Urinary bladder (tissue), 4 donors: ENCODE results near the gene FIBCD1. TPM values are rescaled to one million over a fixed set of nuclear protein-coding genes. Genes with fewer than 3 reads are reported as not detected.

Source experiments
- DNase-seq: peaks from one replicate; pipeline ENCODE4 v3.0.0-alpha.2; 2015; ENCODE audit errors: extremely low spot score
- H3K27ac ChIP-seq: one replicate; pipeline ENCODE4 v1.5.1; 2013; ENCODE audit warnings: low read depth, mild to moderate bottlenecking, moderate library complexity
- H3K36me3 ChIP-seq: one replicate; pipeline ENCODE4 v1.6.1; 2013; ENCODE audit warnings: mild to moderate bottlenecking, moderate library complexity; ENCODE audit not compliant: insufficient read depth
- H3K4me1 ChIP-seq: one replicate; pipeline ENCODE4 v1.6.1; 2013; ENCODE audit warnings: mild to moderate bottlenecking, moderate library complexity; ENCODE audit not compliant: insufficient read depth
- H3K4me3 ChIP-seq: one replicate; pipeline ENCODE4 v1.5.1; 2013; ENCODE audit warnings: low read depth, low read length
- WGBS: extraction: QIAGEN DNeasy Blood & Tissue Kit; methylation state at CpG from one replicate; pipeline ENCODE4 v1.1.7; 2013; 5-methylcytosine and 5-hydroxymethylcytosine counted together
- polyA plus RNA-seq: library from polyadenylated mRNA; stranded (reverse); fragments of 200-250 nt; gene quantifications from one replicate; pipeline ENCODE4 v1.2.3, GENCODE V29; 2013
- total RNA-seq: library from RNA; depleted of rRNA; stranded (reverse); fragments of >200 nt; gene quantifications from one replicate; pipeline ENCODE4 v1.2.3, GENCODE V29; 2014
- donor health status: healthy with polysubstance abuse.
- donor health status: healthy.

FIBCD1 gene
- total and polyA plus RNA-seq, 2 donors, result 0.16 to 2.4 TPM

- no peak overlapping the region for H3K27ac ChIP-seq
Measured at GRCh38 chr9:130895038-130895437, 44.0 kb downstream of the FIBCD1 start.

GRCh38 chr9:130894546-130894945 is 44.5 kb downstream of the FIBCD1 start:
- H3K27ac ChIP-seq, result no peak overlapping the region
- DNase-seq, result no peak
- peaks cover 3% of the 10 kb centered on the region for H3K36me3 ChIP-seq
- no peak overlapping the region for H3K4me3 ChIP-seq
- no peaks in the 10 kb centered on the region for H3K4me1 ChIP-seq
- 60% methylated on average over 7 of the region's 7 CpGs for WGBS

More at GRCh38 chr9:130895038-130895437, 44.0 kb downstream of the FIBCD1 start:
- Histone ChIP-seq H3K36me3 (peaks cover 2% of the 10 kb centered on the region), H3K4me1 (no peaks in the 10 kb centered on the region), H3K4me3 (no peak overlapping the region)
- no peak for DNase-seq
- 62% methylated on average over 9 of the region's 9 CpGs for WGBS

GRCh38 chr9:130893341-130894101 is 45.5 kb downstream of the FIBCD1 start:
- peak; percentile 54 for DNase-seq
- Histone ChIP-seq H3K27ac (peak overlapping the region; percentile 46), H3K4me1 (no peaks in the 10 kb centered on the region), H3K36me3 (peaks cover 3% of the 10 kb centered on the region), H3K4me3 (no peak overlapping the region)
- 69% methylated on average over 34 of the region's 34 CpGs for WGBS

DNA sequence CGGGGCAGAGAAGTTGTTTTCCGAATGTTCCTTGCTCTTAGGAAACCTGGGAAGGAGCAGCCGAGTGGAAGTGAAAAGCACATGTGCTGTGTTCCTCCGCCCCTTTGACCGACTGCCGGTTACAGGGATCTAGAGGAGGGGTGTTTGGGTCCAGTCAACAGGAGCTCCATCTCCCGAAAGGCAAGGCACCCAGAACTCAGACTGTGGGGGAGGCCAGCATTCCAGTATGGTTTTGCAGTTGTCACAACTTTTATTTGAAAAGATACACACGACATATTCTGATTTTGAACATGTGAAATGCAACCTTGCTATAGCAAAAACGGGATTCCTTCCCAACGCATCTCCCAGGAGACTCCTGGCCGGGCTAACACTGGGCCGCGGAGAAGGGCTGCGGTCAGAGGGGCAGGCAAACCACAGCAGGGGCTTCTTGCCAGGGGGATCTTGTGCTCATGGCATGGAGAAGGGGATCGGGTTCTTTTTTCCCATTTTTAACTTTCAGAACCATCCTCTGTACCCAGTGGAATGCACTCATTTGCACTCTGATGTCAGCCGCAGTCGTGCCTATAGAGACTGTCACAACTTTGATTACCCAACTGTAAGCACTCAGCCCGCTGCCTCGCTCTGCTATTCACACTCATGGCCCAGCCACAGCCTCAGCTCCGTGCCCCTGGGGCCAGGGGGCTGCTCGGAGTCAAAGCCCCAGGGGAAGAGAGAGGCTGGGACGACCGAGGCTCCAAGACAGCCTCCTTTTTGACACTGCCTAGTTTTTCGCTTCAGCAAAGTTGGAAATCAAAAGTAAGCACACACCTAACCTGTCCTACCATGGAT is 46.4 kb downstream of the FIBCD1 start:
- 75% methylated on average over 24 of the region's 24 CpGs for WGBS
- Histone ChIP-seq H3K27ac (no peak overlapping the region), H3K36me3 (peaks cover 3% of the 10 kb centered on the region), H3K4me1 (no peaks in the 10 kb centered on the region), H3K4me3 (no peak overlapping the region)
- DNase-seq, result no peak

- no peak overlapping the region for H3K27ac ChIP-seq
- no peak overlapping the region for H3K4me3 ChIP-seq
- 72% methylated on average over 18 of the region's 18 CpGs for WGBS
- H3K4me1 ChIP-seq, result no peaks in the 10 kb centered on the region
- no peak for DNase-seq
- H3K36me3 ChIP-seq, result peaks cover 3% of the 10 kb centered on the region
Measured at GRCh38 chr9:130891688-130892476, 47.2 kb downstream of the FIBCD1 start.

- Histone ChIP-seq H3K27ac (no peak overlapping the region), H3K36me3 (peaks cover 3% of the 10 kb centered on the region), H3K4me1 (no peaks in the 10 kb centered on the region), H3K4me3 (no peak overlapping the region)
- 85% methylated on average over 20 of the region's 20 CpGs for WGBS
- DNase-seq, result no peak
Measured at GRCh38 chr9:130890870-130891687, 48.0 kb downstream of the FIBCD1 start.

DNA sequence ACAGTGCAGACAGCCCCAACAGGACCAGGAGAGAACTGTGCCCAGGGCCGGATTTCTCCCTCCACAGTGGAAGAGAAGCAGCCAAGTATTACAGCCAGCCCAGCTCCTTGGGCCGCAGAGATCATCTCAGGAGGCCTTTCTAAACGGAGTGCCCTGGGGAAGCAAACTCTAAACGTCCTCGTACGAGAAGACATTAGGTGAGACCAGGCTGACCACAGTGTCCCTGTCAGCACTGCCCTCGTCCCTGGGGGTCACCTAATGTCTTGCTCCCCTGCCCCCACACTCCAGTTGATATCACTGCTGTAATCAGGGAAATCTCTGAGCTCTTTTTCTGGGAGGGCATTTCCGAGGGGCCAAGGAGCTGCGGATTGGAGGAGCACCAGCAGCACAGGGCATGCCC is 48.9 kb downstream of the FIBCD1 start:
- Histone ChIP-seq H3K4me3 (no peak overlapping the region), H3K36me3 (peaks cover 3% of the 10 kb centered on the region), H3K27ac (no peak overlapping the region), H3K4me1 (no peaks in the 10 kb centered on the region)
- no peak for DNase-seq
- 78% methylated on average over 9 of the region's 9 CpGs for WGBS

DNA sequence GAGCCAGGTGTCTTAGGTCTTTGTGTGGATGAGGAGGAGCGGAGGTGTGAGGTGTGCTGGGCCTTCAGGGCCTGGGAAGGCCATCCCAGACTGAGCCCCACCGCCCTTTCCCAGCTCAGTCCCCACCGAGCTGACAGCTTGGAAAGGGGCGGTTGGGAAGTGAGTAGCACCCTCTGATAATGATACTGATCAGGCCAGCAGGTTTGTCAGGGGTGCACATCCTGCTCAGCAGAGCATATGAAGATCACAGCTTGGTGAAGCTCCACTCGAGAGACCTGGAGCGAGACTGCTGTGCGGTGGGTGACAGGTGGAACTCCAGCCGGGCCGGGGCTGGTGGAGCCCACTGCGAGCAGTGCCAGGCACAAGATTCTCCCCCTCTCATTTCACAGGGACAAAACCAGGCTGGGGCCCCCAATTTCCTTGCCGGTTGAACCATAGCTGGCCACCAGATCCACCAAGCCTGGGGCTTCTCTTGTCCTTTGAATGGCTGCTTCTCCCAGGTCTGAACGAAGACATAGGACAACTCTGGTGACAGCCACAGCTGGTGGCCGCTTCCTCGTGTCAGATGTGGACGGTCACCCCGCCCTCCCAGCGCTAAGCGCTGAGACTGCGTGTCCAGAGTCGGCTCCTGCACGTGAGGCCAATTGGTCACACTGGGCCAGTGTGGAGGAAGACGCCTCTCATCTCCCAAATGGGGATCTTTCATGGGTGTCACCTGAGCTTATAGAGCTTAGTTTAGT is 50.7 kb downstream of the FIBCD1 start:
- Histone ChIP-seq H3K27ac (no peak overlapping the region), H3K36me3 (peaks cover 8% of the 10 kb centered on the region)
- 89% methylated on average over 22 of the region's 22 CpGs for WGBS

DNA sequence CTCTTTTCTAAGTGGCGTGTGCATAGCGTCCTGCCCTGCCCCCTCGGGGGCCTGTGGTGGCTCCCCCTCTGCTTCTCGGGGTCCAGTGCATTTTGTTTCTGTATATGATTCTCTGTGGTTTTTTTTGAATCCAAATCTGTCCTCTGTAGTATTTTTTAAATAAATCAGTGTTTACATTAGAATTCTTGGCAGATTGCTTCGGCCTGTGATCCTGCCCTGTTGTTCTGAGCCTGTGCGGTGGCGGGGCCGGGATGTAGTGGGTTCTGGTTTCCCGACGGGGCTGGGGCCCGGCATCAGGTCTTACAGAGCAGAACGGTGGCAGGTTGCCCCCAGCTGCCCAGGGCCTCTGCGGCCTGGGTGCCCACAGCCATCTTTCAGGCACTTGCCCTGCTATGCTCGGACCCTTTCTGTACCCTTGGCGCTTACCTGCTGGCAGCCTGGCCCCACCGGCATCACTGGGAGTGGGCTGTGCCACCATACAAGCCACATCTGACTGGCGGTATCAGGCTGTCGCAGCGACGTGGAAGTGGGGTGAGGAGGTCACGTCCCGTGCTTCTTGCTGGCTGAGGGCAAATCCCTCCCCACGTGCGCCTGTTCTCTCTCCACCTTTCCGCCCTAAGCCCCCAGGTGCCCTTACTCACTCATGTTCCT is 51.4 kb downstream of the FIBCD1 start:
- H3K27ac ChIP-seq, result no peak overlapping the region
- no peak for DNase-seq
- 56% methylated on average over 25 of the region's 25 CpGs for WGBS
- no peak overlapping the region for H3K4me3 ChIP-seq
- peaks cover 8% of the 10 kb centered on the region for H3K36me3 ChIP-seq
- H3K4me1 ChIP-seq, result no peaks in the 10 kb centered on the region

More for the DNA sequence above, 50.7 kb downstream of the FIBCD1 start:
- H3K4me1 ChIP-seq, result no peaks in the 10 kb centered on the region
- no peak for DNase-seq
- H3K4me3 ChIP-seq, result no peak overlapping the region

- no peak overlapping the region for H3K4me3 ChIP-seq
- H3K4me1 ChIP-seq, result no peaks in the 10 kb centered on the region
- no peak for DNase-seq
- H3K27ac ChIP-seq, result no peak overlapping the region
- WGBS, result 79% methylated on average over 23 of the region's 23 CpGs
- peaks cover 8% of the 10 kb centered on the region for H3K36me3 ChIP-seq
Measured at GRCh38 chr9:130886981-130887380, 52.1 kb downstream of the FIBCD1 start.

GRCh38 chr9:130885484-130886375 is 53.3 kb downstream of the FIBCD1 start:
- H3K27ac ChIP-seq, result no peak overlapping the region
- no peak for DNase-seq
- WGBS, result 74% methylated on average over 35 of the region's 35 CpGs
- no peak overlapping the region for H3K4me3 ChIP-seq
- peaks cover 8% of the 10 kb centered on the region for H3K36me3 ChIP-seq
- H3K4me1 ChIP-seq, result no peaks in the 10 kb centered on the region
